GM18498 (cell line): Measurements from ENCODE around the gene ZBTB16.

Source experiments
- ATAC-seq: cut with Tn5 transposase; IDR thresholded peaks from one replicate; pipeline ENCODE4 v1.9.1; 2021; ENCODE audit warnings: mild to moderate bottlenecking, moderate library complexity; ENCODE audit not compliant: unreplicated experiment

The ZBTB16 gene

DNA sequence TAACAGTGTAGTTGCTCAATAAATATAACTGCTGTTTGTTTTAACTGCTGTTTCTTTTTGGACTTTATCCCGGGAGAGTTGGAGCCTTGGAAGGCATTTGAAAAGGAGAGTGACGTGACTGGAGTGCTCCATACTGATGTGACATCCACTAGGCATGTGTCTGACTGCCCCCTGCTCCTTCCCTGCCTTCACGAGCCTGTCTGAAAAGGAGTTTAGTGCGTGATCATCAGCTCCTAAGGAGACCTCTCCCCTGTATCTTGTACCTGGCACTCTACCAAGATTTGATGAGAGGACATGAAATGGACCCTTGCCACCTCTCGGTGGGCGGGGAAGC, 22.9 kb downstream of the ZBTB16 start:
- ATAC-seq: no peak

DNA sequence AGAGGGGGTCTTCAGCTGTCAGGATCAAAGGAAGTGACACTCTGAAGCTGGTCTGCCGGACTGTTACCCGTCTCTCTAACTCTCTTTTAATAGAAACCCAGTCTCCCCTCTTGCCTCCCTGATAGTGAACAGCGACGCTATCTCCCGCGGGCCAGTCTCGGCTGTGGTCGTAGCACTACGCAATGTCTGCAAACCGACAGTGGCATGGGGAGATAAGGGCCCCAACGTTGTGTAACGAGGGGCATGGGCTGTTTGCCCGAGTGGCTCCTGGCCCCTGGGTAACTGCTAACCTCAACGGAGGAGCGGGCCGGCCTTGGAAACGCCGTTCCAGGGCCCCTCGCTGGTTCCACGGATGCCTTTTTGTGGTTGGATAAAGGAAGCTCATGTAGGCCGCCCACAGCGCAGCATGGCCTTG, 23.3 kb downstream of the ZBTB16 start:
- ATAC-seq: no peak

DNA sequence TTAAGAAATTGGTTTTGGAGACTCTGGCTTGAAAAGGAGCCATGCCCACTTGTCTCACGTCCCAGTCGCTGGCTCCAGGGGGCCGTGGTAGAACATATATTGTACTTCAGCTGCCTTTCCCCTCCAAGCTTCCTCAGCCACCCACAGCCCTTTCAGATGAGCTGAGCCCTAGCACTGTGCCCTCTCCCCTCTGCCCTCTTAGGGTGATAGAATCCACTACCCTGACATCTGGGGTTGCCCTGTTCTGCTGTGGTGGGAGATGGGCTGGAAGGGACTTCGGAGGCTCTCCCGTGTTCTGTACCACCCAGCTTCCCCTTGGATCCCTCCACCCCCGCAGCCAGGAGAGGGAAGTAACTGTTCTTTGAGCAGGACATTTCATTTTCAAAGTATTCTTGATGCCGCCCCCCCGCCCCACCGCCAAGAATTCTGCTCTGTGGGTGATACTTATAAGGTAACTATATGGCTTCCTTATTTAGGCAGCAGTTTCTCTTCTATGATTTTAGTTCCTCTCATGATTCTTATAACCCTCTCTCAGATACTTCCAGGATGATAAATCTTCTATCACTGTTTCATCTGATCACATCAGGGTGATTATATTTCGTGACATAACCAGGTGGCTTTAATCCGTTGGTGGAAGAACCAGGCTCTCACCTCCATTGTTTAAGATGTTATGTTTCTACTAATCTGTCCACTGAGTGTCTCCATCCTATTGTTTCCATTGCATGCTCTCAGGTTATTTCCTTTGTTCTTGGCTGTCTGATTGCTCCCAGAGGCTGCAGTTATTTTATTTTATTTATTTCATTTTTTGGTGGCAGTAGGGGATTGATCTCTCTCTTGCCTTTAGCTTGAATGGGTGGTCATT, 24.1 kb downstream of the ZBTB16 start:
- ATAC-seq: no peak

DNA sequence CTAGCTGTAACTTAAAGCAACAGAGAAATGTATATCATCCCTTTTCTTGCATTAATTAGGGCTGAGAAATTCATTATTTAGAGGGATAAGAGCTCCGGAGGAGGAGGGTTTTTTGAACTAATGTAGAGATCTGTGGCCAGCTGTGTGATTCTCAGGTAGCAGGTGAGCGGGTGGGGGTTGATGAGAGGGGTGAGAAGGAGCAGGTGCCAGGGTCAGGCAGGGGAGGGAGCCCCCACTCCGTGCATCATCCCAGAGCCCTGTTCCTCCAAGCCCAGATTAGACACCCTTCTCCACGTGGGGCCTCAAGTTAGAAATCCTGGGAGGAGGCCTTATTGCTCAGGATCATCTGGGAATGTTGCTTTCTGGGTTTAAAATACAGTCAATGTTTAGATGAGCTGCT, 24.9 kb downstream of the ZBTB16 start:
- ATAC-seq: no peak

DNA sequence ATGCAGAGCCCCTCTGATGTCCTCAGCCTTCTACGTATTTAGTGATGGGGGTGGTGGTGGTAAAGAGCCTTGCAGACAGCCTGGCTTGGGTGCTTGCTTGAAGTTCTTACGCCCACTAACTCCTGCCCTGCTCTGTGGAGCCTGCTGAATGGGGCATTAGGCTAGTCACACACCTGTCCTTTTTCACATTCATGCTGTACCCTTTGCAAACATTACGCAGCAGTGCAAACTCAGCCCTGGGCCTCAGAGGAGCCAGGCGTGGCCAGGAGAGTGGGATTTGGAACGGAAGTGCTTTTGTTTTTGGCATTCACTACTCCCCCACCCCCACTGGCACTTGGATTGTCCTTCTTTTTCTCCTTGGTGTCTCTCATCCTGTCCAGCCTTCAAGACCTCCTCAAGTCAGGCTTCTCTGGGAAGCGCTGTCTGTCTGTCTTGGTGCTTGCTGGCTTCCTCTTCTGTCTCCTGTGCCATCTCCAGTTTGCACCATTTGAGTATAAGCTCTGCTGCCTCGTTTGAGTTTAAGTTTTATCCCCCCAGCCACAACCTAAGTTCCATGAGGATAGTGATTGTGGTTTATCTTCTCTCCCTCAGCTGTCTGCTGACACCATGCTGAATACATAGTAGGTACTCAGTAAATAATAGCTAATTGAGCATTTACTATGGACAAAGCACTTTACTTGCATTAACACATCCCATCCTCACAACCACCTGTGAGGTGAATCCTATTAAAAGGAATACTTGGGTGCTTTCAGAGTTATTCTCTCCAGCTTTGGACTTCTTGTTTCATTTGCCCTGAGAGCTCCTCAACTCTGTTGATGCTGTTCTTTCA, 26.7 kb downstream of the ZBTB16 start:
- no peak for ATAC-seq

DNA sequence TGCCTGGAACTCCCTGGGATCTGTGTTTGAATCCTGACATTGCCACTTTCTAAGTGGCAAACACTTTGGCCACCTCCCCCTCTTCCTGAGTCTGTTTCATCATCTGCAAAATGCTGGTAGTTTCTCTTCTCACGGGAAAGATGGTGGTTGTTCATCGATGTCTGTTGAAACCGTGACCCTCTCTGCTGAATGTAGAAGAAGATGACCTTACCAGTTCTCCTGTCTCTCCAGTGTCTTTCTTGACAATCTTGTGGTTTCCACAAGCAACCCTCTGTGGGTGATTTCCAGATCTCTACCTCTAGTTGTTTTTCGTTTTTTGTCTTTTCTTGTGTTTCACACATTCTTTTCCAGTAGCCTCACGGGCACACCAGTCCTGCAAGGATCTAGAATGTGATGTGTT, 27.5 kb downstream of the ZBTB16 start:
- no peak for ATAC-seq

DNA sequence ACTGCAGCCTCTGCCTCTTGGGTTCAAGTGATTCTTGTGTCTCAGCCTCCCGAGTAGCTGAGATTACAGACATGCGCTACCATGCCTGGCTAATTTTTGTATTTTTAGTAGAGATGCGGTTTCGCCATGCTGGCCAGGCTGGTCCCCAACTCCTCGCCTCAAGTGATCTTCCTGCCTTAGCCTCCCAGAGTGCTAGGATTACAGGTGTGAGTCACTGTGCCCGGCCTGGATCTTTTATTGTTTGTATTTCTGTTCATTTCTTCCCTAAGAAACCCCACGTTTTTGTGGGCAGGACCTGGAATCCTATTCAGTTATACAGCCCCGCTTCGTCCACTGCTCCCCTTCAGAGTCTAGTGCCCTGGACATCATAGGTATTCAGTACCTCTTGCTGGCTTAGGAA, 28.7 kb downstream of the ZBTB16 start:
- no peak for ATAC-seq

DNA sequence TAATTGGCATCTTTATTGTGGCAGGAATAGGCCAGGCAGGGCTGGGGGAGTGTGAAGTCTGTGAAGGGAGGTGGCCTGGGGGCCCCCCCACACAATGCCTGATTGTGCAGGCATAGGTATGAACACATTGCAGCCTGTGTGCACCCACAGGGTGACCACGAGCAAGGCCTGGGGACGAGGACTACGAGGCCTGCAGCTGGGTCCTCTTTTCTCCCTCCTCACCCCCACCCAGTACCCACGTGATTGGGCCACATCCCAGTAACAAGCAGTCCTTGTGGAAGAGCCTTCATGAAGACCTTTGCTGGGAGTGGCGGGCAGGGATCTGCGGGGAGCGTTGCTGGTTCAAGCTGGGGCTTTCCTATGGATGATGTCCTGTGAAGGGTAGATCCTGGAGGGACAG, 29.3 kb downstream of the ZBTB16 start:
- ATAC-seq: no peak

DNA sequence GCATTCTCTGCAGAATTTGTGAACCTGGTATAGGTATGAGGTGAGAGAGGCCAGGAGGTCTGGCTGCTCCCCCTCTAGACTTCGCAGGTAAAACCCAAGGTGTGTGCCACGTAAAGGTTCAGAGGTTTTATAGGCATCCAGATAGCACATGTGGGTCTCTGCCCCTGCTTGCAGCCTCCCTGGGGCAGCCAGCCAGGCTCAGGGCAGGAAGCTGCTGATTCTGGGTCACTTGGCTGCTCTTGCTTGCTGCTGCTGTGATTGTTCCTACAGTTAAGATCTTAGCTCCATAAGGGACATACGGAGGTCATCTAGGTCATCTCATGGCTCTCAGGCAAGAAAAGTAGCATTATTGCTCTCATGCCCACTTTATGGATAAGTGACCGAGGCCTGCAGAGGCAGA, 30.2 kb downstream of the ZBTB16 start:
- ATAC-seq: no peak

DNA sequence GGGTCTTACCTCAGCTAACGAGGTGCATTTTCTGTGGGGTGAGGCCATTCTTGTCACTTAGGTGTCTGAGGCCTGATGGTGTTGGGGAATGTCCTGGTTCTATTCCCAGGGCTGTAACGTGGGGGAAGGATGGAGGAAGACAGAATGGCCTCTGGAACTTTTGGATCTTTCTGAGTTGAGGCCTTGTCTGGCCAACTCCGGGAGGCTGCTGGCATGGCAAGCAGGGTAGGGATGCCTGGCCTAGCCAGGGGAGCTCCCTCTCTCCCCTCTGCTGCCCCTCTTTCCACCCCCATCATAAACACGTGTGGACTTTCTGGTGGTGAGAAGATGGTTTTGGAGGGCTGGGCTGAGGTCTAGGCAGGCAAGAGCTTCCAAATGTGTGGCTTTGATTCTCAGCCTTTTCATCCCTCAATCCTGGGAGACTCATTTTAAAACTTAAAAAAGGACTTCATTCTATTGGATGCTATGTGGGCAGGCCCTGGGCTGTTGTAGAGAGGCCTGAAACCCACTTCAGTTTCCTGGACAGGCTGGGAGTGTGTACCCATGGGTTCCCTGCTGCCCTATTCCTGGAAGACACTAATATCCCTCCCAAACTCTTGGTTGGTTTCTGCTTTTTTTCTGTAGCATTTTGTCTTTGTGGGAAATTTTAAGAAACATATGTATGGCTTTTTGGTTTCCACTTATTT, 30.9 kb downstream of the ZBTB16 start:
- ATAC-seq: no peak

DNA sequence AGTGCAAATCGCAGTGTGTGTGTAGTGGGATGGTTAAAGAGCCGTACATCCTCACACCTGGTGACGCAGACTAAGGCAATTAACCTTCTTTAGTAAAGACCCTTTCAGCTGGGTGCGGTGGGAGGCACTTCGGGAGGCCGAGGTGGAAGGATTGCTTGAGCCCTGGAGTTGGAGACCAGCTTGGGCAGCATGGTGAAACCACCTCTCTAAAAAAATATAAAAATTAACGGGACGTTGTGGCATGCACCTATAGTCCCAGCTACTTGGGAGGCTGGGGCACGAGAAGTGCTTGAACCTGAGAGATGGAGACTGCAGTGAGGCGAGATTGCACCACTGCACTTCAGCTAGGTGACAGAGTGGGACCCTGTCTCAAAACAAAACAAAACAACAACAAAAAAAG, 31.5 kb downstream of the ZBTB16 start:
- ATAC-seq: no peak

DNA sequence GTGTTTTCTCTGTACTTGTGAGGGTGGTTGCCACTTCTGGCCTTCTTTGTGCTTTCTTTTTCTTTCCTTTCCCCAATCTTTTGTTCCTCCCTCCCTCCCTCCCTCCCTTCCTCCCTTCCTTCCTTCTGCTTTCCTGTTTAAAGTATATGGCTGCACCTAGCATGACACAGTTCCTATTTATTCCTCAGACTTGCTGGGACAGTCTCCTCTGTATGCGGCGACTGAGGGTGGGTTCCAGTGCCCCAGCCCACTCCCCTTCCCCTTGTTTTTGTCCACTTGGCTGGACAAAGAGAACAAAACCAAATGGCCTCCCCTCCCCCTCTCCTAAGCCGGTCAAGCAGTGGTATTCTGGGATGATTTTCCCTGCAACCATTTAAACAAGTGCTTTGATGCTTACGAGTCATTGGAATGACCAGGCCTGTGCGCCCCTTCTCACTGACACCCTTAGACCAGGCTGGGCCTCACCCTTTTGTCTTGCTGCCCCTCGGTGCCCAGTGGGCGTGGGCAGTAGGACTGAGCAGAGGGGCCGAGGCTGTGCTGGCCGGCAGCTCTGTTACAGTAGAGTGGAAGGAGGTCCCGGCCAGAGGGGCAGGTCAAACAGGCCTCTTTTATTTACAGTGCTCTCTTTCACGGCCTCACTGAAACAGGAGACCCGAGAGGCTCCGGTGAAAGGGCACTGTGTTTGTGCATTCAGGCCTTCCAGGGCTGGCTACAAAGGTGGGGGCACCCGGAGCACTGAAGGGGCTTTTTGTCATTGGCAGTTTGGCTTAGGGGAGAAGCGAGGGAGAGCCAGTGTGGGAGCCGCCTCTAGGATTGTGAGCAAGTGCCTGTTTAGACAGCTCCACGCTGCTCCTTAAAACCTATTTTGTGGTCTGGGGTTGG, 32.2 kb downstream of the ZBTB16 start:
- ATAC-seq: no peak

DNA sequence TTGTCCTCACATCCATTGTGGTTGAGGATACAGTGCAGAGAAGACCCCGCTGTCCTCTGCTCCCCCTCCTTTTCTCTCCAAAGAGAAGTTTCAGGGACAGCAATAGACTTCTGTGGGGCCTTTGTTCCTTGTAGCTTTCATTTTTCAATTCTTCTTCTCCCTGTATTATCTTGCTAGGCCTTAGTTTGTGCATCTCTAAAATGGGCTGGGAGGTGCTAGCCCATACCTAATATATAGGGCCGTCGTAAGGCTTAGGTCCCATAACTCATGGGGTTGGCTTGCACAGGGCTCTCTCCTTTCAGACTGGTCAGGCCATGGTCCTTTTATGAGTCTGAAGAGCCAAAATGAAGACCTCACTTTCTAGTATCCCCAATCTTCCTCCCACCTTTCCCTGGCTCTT, 33.0 kb downstream of the ZBTB16 start:
- no peak for ATAC-seq

DNA sequence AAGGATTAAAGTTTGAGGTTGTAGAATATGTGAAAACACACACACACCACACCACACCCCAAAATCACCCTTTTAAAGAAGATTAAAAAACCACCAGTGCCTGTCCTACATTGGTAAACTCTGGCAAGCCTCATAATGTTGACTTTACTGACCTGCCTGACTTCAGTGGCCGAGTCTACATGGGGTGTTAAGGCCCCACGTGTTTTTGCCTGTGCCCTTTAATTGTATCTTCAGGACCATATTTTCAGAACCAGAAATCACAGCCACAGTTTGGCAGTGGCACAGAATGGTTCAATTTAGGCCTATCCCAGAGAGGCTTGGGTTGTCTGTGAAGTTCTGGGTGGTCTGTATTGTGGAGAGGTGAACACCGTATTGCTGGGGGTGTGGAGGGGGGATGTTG, 33.4 kb downstream of the ZBTB16 start:
- no peak for ATAC-seq

DNA sequence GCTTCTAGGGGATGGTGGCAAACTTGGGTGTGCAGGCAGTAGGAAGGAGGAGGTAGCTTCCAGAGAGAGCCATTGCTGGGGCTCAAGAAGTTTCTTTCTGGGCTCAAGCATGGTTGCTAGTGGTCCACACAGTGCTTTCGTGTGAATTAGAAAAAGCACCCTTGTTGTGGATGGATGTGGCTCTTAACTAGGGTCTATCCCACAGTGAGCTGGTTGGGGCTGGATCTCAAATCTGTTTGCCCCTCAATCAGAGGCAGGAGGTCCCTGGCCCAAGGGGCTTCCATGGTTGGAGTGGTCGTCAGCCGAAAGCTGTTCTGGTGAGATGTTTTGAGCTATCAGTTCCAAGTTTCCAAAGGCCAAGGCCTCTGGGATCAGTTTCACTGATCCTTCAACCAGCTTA, 35.0 kb downstream of the ZBTB16 start:
- ATAC-seq: no peak

DNA sequence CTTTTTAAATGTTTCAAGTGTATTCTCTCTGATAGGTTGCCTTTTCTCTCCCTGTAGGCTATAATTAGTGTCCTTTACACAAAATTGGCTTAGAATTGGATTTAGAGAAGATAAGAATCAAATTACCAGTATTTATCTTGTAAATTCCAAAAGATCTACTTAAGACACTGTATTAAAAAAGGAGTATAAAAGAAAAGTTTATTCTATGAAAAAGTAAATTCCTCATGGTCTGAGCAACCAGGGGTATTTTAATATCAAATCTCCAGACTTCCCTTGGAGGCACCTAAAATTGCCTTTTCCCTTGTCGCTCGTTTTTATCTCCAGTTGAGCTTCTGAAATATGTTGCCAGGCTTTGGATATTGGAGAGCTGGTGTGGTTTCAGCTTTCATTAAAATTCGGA, 36.4 kb downstream of the ZBTB16 start:
- no peak for ATAC-seq

DNA sequence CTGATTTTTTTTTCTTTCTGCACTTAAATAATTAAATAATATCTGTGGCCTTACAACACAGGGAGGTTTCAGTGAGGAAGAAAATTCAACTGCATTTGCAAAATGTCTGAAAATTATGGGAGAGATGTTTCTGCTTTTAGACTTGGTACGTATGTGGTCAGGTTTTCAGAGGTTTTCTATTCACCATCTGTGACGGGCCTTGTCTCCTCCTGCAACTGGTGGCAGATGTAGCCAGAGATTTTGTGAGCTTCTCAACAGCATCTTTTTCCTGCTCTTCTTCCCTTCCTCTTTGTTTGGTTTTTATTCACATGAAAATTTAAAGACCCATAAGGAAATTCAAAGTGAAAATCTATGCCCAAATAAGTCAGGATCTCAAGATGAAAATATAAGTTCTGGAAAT, 38.3 kb downstream of the ZBTB16 start:
- ATAC-seq: no peak

DNA sequence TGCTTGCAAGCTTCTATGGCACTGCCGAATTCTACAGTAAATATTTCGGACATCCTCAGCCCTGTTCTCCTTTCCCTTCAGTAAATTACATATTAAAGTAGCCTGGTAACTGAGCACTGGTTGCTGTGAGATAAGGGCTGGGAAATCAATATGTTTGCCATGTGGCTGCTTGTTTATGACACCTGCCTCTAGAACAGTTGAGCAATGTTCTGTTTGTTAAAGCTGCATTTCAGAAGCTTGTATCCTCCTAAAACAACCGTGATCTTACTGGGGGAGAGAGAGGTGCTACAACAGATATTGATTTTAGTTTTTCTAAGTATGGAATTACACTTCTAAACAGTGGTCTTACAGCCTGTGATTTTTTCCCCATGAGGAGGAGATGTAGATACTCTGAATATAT, 39.4 kb downstream of the ZBTB16 start:
- no peak for ATAC-seq

DNA sequence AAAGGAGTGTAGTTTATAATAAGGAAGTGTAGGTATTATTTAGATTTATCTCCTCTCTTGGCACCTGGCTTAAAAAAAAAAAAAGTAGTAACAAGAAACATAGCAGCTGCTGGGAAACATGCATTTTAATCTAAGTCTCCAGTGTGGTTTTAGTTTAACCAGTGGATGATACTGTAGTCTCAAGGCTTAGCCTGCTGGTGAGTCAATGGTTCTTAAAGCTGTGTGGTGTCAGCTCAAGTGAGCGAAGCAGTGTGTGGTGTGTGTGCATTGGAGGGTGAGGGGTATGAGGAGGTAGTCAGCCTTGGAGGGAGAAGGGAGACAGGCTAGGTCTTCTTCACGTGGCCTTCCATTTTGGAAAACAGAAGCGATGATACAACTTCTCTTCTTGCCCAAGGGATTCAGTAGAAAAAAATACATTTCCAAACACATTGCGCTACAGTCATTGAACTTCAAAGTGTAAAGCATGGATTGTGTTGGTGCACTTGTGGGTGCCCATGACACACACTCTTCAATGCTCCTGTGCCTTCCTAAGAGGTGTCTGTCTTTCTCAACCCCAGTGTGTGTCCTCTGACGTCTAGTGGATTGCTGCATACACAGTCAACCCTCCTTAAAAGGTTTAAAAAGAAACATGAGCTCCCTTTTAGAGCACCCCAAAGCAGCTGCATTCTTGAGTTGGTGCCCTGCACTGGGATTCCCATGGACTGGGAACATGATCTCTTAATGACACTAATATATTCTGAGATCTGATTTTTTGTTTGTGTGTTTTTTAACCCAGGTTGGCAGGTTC, 40.1 kb downstream of the ZBTB16 start:
- no peak for ATAC-seq
